Measurements from ENCODE around the gene SPATS2L. TPM values are rescaled to one million over a fixed set of nuclear protein-coding genes. Genes with fewer than 3 reads are reported as not detected.
A peak's percentile ranks its signal among the peaks of the same experiment; 100 is the strongest.

Gene SPATS2L
- total and polyA plus RNA-seq, 2 of the 13 experiments (the other 11 are each of a cell fraction or from before 2014, with no cell fraction given), result 154 to 212 TPM

DNA sequence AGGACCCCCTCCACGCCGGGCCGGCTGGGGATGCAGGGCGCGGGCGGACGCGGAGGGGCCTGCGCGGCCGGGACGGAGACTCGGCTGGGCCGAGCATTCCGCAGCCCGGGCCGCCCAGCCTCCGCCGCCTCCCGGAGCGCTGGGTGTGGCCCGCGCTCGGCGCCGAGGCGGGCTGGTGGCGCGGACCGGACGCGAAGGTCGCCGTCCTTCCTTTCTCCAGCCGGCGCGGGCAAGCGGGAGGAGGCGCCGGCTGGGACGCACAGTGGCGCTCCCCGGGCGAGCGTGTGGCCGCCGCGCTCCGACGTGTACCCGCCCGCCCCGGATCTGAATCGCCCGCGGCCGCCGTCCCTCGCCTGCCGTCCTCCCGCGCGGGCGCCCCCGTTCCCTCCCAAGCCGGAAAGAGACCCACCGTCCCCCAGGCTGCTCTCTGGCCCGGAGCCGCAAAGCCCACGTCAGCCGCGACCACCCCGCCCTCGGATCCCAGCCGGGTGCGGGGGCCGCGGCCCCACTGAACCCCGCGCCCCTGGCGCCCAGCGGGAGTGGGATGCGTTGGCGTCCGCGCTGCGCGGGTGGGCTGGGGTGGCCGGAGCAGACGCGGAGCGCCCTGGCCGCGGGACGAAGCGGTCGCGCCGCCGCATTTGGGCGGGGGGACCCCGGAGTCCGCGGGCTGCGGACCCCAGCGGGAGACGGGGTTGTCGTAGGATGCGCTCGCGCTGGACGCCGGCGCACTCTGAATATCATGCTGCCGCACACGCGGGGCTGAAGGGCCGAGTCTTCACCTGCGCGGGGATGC is 634 bp downstream of the SPATS2L start (continued):
- TF ChIP-seq, protein P1, sequence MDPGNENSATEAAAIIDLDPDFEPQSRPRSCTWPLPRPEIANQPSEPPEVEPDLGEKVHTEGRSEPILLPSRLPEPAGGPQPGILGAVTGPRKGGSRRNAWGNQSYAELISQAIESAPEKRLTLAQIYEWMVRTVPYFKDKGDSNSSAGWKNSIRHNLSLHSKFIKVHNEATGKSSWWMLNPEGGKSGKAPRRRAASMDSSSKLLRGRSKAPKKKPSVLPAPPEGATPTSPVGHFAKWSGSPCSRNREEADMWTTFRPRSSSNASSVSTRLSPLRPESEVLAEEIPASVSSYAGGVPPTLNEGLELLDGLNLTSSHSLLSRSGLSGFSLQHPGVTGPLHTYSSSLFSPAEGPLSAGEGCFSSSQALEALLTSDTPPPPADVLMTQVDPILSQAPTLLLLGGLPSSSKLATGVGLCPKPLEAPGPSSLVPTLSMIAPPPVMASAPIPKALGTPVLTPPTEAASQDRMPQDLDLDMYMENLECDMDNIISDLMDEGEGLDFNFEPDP (CRISPR knock-in tag; conservative IDR thresholded peaks at IDR 0.05), result no peak
- TF ChIP-seq ZNF263 (CRISPR knock-in tag; IDR thresholded peaks at IDR 0.05), result 0 out of 2 replicates have a peak, but pooled peaks have one; percentile 12
- TF ChIP-seq PPARG (CRISPR knock-in tag; conservative IDR thresholded peaks at IDR 0.05), result 0 out of 2 replicates have a peak, but pooled peaks have one; percentile 5
- no peak for TF ChIP-seq ZNF33B (CRISPR knock-in tag; IDR thresholded peaks at IDR 0.05)
- TF ChIP-seq, protein P2, sequence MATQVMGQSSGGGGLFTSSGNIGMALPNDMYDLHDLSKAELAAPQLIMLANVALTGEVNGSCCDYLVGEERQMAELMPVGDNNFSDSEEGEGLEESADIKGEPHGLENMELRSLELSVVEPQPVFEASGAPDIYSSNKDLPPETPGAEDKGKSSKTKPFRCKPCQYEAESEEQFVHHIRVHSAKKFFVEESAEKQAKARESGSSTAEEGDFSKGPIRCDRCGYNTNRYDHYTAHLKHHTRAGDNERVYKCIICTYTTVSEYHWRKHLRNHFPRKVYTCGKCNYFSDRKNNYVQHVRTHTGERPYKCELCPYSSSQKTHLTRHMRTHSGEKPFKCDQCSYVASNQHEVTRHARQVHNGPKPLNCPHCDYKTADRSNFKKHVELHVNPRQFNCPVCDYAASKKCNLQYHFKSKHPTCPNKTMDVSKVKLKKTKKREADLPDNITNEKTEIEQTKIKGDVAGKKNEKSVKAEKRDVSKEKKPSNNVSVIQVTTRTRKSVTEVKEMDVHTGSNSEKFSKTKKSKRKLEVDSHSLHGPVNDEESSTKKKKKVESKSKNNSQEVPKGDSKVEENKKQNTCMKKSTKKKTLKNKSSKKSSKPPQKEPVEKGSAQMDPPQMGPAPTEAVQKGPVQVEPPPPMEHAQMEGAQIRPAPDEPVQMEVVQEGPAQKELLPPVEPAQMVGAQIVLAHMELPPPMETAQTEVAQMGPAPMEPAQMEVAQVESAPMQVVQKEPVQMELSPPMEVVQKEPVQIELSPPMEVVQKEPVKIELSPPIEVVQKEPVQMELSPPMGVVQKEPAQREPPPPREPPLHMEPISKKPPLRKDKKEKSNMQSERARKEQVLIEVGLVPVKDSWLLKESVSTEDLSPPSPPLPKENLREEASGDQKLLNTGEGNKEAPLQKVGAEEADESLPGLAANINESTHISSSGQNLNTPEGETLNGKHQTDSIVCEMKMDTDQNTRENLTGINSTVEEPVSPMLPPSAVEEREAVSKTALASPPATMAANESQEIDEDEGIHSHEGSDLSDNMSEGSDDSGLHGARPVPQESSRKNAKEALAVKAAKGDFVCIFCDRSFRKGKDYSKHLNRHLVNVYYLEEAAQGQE (IDR thresholded peaks at IDR 0.05; ENCODE audit: borderline replicate concordance in 1 of 2, low read depth in 1 of 2, low read length in 2 of 2), result peak in 1 of 2 experiments; percentile 38; a peak in 1 of 4 replicates
- no peak for TF ChIP-seq POLR2AphosphoS5 (IDR thresholded peaks at IDR 0.05; ENCODE audit: low read depth, low read length)
- TF ChIP-seq, protein P3, sequence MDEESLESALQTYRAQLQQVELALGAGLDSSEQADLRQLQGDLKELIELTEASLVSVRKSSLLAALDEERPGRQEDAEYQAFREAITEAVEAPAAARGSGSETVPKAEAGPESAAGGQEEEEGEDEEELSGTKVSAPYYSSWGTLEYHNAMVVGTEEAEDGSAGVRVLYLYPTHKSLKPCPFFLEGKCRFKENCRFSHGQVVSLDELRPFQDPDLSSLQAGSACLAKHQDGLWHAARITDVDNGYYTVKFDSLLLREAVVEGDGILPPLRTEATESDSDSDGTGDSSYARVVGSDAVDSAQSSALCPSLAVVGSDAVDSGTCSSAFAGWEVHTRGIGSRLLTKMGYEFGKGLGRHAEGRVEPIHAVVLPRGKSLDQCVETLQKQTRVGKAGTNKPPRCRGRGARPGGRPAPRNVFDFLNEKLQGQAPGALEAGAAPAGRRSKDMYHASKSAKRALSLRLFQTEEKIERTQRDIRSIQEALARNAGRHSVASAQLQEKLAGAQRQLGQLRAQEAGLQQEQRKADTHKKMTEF (CRISPR knock-in tag; IDR thresholded peaks at IDR 0.05), result 0 out of 2 replicates have a peak, but pooled peaks have one; percentile 30
- TF ChIP-seq BORCS8-MEF2B (CRISPR knock-in tag; IDR thresholded peaks at IDR 0.05), result 0 out of 2 replicates have a peak, but pooled peaks have one; percentile 40
- TF ChIP-seq, protein P4, sequence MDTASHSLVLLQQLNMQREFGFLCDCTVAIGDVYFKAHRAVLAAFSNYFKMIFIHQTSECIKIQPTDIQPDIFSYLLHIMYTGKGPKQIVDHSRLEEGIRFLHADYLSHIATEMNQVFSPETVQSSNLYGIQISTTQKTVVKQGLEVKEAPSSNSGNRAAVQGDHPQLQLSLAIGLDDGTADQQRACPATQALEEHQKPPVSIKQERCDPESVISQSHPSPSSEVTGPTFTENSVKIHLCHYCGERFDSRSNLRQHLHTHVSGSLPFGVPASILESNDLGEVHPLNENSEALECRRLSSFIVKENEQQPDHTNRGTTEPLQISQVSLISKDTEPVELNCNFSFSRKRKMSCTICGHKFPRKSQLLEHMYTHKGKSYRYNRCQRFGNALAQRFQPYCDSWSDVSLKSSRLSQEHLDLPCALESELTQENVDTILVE (CRISPR knock-in tag; IDR thresholded peaks at IDR 0.05), result no peak
- TF ChIP-seq PLRG1 (conservative IDR thresholded peaks at IDR 0.05), result no peak
- TF ChIP-seq ZNF441 (CRISPR knock-in tag; IDR thresholded peaks at IDR 0.05; ENCODE audit: borderline replicate concordance), result peak; percentile 62; the same call in 1 of the 2 replicates
- TF ChIP-seq ZFP36L1 (CRISPR knock-in tag; IDR thresholded peaks at IDR 0.05), result no peak; the same call in 1 of the 2 replicates
- no peak for TF ChIP-seq ZNF607 (CRISPR knock-in tag; IDR thresholded peaks at IDR 0.05; ENCODE audit: borderline replicate concordance)
- TF ChIP-seq, protein P5, sequence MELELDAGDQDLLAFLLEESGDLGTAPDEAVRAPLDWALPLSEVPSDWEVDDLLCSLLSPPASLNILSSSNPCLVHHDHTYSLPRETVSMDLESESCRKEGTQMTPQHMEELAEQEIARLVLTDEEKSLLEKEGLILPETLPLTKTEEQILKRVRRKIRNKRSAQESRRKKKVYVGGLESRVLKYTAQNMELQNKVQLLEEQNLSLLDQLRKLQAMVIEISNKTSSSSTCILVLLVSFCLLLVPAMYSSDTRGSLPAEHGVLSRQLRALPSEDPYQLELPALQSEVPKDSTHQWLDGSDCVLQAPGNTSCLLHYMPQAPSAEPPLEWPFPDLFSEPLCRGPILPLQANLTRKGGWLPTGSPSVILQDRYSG (CRISPR knock-in tag; IDR thresholded peaks at IDR 0.05), result 0 out of 2 replicates have a peak, but pooled peaks have one; percentile 12
- peak; percentile 56 for TF ChIP-seq TAF1 (CRISPR knock-in tag; IDR thresholded peaks at IDR 0.05)
- TF ChIP-seq ZNF274 (CRISPR knock-in tag; IDR thresholded peaks at IDR 0.05), result peak; percentile 27; the same call in 1 of the 2 replicates
- TF ChIP-seq, protein P6, sequence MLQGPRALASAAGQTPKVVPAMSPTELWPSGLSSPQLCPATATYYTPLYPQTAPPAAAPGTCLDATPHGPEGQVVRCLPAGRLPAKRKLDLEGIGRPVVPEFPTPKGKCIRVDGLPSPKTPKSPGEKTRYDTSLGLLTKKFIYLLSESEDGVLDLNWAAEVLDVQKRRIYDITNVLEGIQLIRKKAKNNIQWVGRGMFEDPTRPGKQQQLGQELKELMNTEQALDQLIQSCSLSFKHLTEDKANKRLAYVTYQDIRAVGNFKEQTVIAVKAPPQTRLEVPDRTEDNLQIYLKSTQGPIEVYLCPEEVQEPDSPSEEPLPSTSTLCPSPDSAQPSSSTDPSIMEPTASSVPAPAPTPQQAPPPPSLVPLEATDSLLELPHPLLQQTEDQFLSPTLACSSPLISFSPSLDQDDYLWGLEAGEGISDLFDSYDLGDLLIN (CRISPR knock-in tag; IDR thresholded peaks at IDR 0.05; ENCODE audit: borderline replicate concordance), result 0 out of 2 replicates have a peak, but pooled peaks have one; percentile 84
- TF ChIP-seq ZNF777 (CRISPR knock-in tag; IDR thresholded peaks at IDR 0.05), result peak; percentile 79
- peak; percentile 35; the same call in 1 of the 2 replicates for TF ChIP-seq POLR2G (IDR thresholded peaks at IDR 0.05; ENCODE audit: low read depth, low read length)
